B cell (primary cell): ENCODE measurements around the gene POU2F2.

Experiments
- EZH2 ChIP-seq: IDR thresholded peaks from 2 replicates; pipeline ENCODE4 v1.6.1; 2012; ENCODE audit warnings: borderline replicate concordance, low read depth, mild to moderate bottlenecking, moderate library complexity, low read length; ENCODE audit not compliant: insufficient read depth, poor library complexity, severe bottlenecking
- TF ChIP-seq, protein P1 (sequence below): fragments of 200-600 bp; IDR thresholded peaks from one replicate; pipeline ENCODE4 v1.8.0; 2022; ENCODE audit warnings: antibody characterized with exemption, mild to moderate bottlenecking

DNA sequence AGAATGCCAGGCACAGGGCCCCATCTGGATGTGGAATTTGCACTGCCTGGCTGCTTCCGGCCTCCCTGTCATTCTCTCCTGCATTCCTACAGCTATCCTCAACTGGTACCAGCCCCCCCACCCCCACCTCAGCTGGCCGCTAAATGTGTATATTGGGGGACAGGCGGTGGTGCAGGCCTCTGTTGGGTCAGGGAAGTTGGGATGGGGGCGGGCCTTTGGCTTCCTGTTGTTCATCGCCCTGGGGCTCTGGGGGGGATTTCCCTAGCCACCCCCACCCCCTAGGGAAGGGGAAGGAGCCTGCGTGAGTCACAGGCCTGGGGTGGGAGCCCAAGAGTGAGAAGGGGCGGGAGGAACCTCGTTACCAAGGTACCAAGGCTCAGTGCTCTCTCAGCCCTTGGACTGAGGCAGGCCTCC, 10.6 kb downstream of the POU2F2 start:
- TF ChIP-seq, protein P1, sequence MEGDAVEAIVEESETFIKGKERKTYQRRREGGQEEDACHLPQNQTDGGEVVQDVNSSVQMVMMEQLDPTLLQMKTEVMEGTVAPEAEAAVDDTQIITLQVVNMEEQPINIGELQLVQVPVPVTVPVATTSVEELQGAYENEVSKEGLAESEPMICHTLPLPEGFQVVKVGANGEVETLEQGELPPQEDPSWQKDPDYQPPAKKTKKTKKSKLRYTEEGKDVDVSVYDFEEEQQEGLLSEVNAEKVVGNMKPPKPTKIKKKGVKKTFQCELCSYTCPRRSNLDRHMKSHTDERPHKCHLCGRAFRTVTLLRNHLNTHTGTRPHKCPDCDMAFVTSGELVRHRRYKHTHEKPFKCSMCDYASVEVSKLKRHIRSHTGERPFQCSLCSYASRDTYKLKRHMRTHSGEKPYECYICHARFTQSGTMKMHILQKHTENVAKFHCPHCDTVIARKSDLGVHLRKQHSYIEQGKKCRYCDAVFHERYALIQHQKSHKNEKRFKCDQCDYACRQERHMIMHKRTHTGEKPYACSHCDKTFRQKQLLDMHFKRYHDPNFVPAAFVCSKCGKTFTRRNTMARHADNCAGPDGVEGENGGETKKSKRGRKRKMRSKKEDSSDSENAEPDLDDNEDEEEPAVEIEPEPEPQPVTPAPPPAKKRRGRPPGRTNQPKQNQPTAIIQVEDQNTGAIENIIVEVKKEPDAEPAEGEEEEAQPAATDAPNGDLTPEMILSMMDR, result no peak
- no peak for TF ChIP-seq EZH2
